ENCODE results near the gene HNRNPAB. TPM values are rescaled to one million over a fixed set of nuclear protein-coding genes. Genes with fewer than 3 reads are reported as not detected.
"Not testable (repeated sequence)": the region's sequence is repeated elsewhere in the genome, so short reads cannot be mapped to it uniquely, and the experiment has no call there.

Gene HNRNPAB
- total RNA-seq, 1 donor from 2014 or later = 85.6 TPM

- intact Hi-C loops (cut with DNase I) = no loop called here
- ATAC-seq (no peak), DNase-seq (ENCODE audit: missing footprints) (no peak)
Observed at GRCh38 chr5:178193251-178193809, 11.0 kb upstream of the HNRNPAB start.

- intact Hi-C loops (cut with DNase I) = no loop called here
- ATAC-seq (peak; percentile 20), DNase-seq (ENCODE audit: missing footprints) (no peak)
Observed at GRCh38 chr5:178194026-178194425, 10.3 kb upstream of the HNRNPAB start.

GRCh38 chr5:178196281-178196812 lies 8.0 kb upstream of the HNRNPAB start:
- DNase-seq (ENCODE audit: missing footprints) (no peak), ATAC-seq (no peak)
- intact Hi-C loops (cut with DNase I) = no loop called here

- ATAC-seq (peak; percentile 36), DNase-seq (ENCODE audit: missing footprints) (no peak)
- intact Hi-C loops (cut with DNase I) = no loop called here
Observed at GRCh38 chr5:178196986-178197385, 7.3 kb upstream of the HNRNPAB start.

- intact Hi-C loops (cut with DNase I); ATAC-seq; DNase-seq (ENCODE audit: missing footprints): not testable (repeated sequence)
Observed at GRCh38 chr5:178198151-178198550, 6.2 kb upstream of the HNRNPAB start.

GRCh38 chr5:178198706-178199105 lies 5.6 kb upstream of the HNRNPAB start:
- intact Hi-C loops (cut with DNase I) = no loop called here
- DNase-seq (ENCODE audit: missing footprints) (no peak), ATAC-seq (no peak)

- no peak for DNase-seq (ENCODE audit: missing footprints)
- no peak for ATAC-seq
- intact Hi-C loops (cut with DNase I) = no loop called here
Observed at GRCh38 chr5:178199581-178200434, 4.5 kb upstream of the HNRNPAB start.

GRCh38 chr5:178201221-178201926 lies 3.0 kb upstream of the HNRNPAB start:
- DNase-seq (ENCODE audit: missing footprints) (no peak), ATAC-seq (no peak)
- intact Hi-C loops (cut with DNase I) = no loop called here

GRCh38 chr5:178201927-178202235 lies 2.5 kb upstream of the HNRNPAB start:
- intact Hi-C loops (cut with DNase I) = no loop called here
- ATAC-seq = no peak

GRCh38 chr5:178202541-178202940 lies 1.8 kb upstream of the HNRNPAB start:
- DNase-seq (ENCODE audit: missing footprints) = no peak
- no peak for ATAC-seq
- intact Hi-C loops (cut with DNase I) = no loop called here

More at GRCh38 chr5:178201927-178202235, 2.5 kb upstream of the HNRNPAB start:
- no peak for DNase-seq (ENCODE audit: missing footprints)

- ATAC-seq (peak; percentile 0), DNase-seq (ENCODE audit: missing footprints) (no peak)
- intact Hi-C loops (cut with DNase I) = no loop called here
Observed at GRCh38 chr5:178203670-178204181, 607 bp upstream of the HNRNPAB start.

GRCh38 chr5:178204935-178205748 lies 809 bp downstream of the HNRNPAB start:
- DNase-seq (ENCODE audit: missing footprints) (peak; percentile 92), ATAC-seq (peak; percentile 68)
- intact Hi-C loops (cut with DNase I) = no loop called here

- intact Hi-C loops (cut with DNase I) = loop anchor here (2.0 kb wide), 1 partner anchor 19 kb away; no protein-coding TSS in a partner anchor
- ATAC-seq (no peak), DNase-seq (ENCODE audit: missing footprints) (no peak)
Observed at GRCh38 chr5:178205749-178206047, 1.4 kb downstream of the HNRNPAB start.

- intact Hi-C loops (cut with DNase I) = loop anchor here (2.0 kb wide), 1 partner anchor 18 kb away; no protein-coding TSS in a partner anchor
- ATAC-seq (no peak), DNase-seq (ENCODE audit: missing footprints) (no peak)
Observed at GRCh38 chr5:178206166-178207101, 2.1 kb downstream of the HNRNPAB start.

GRCh38 chr5:178207183-178207916 lies 3.0 kb downstream of the HNRNPAB start:
- DNase-seq (ENCODE audit: missing footprints) (no peak), ATAC-seq (no peak)
- intact Hi-C loops (cut with DNase I) = loop anchor here (2.0 kb wide), 1 partner anchor 17 kb away; no protein-coding TSS in a partner anchor

GRCh38 chr5:178207917-178208280 lies 3.6 kb downstream of the HNRNPAB start:
- no peak for DNase-seq (ENCODE audit: missing footprints)
- ATAC-seq = no peak
- intact Hi-C loops (cut with DNase I) = loop anchor here (2.0 kb wide), 1 partner anchor 17 kb away; no protein-coding TSS in a partner anchor
